CD4-positive, alpha-beta T cell treated with Interleukin-4 for 1 hour (primary cell): ENCODE measurements around the gene TMEM245.
A peak's percentile ranks its signal among the peaks of the same experiment; 100 is the strongest.

Experiments
- DNase-seq, 2 donors: peaks; one replicate each; pipeline ENCODE4 v3.0.0-alpha.2; 2020 to 2022

Gene TMEM245

GRCh38 chr9:109119439-109120203 lies at the start of gene TMEM245:
Gene TMEM245, minus strand, starts transcription at chr9:109119947. Its CDS starts 34 bp downstream, at chr9:109119913.
- DNase-seq, result peak; percentile 97 to 98

- no peak for DNase-seq
These were observed 48.4 kb upstream of the TMEM245 start for GRCh38 chr9:109168170-109168569.

- no peak for DNase-seq
These were observed 48.0 kb upstream of the TMEM245 start for GRCh38 chr9:109167716-109168115.

- DNase-seq, result no peak
These were observed 47.2 kb upstream of the TMEM245 start, which contains the start of gene FRRS1L for GRCh38 chr9:109166771-109167601. Gene FRRS1L, minus strand, starts transcription at chr9:109167249. Its CDS starts 111 bp downstream, at chr9:109167138.

GRCh38 chr9:109166171-109166770 lies 46.5 kb upstream of the TMEM245 start:
- DNase-seq, result no peak

- no peak for DNase-seq
These were observed 44.3 kb upstream of the TMEM245 start for GRCh38 chr9:109164042-109164441.

GRCh38 chr9:109163194-109163593 lies 43.4 kb upstream of the TMEM245 start:
- DNase-seq, result no peak

- no peak for DNase-seq
These were observed 42.9 kb upstream of the TMEM245 start for GRCh38 chr9:109162677-109163076.

GRCh38 chr9:109161471-109161870 lies 41.7 kb upstream of the TMEM245 start:
- no peak for DNase-seq

GRCh38 chr9:109159583-109159982 lies 39.8 kb upstream of the TMEM245 start:
- DNase-seq, result no peak

GRCh38 chr9:109158651-109159050 lies 38.9 kb upstream of the TMEM245 start:
- no peak for DNase-seq

- no peak for DNase-seq
These were observed 37.0 kb upstream of the TMEM245 start for GRCh38 chr9:109156708-109157107.

- no peak for DNase-seq
These were observed 31.3 kb upstream of the TMEM245 start for GRCh38 chr9:109150925-109151545.

GRCh38 chr9:109149722-109150121 lies 30.0 kb upstream of the TMEM245 start:
- no peak for DNase-seq

- DNase-seq, result no peak
These were observed 29.3 kb upstream of the TMEM245 start for GRCh38 chr9:109149089-109149488.

- no peak for DNase-seq
These were observed 25.3 kb upstream of the TMEM245 start for GRCh38 chr9:109145051-109145450.

GRCh38 chr9:109143881-109144562 lies 24.3 kb upstream of the TMEM245 start:
- peak in 1 of 2 donors; percentile 9 for DNase-seq

- no peak for DNase-seq
These were observed 21.6 kb upstream of the TMEM245 start for GRCh38 chr9:109141375-109141774.

GRCh38 chr9:109139851-109140250 lies 20.1 kb upstream of the TMEM245 start:
- no peak for DNase-seq

- DNase-seq, result no peak
These were observed 18.7 kb upstream of the TMEM245 start for GRCh38 chr9:109138421-109138820.

GRCh38 chr9:109134167-109134578 lies 14.4 kb upstream of the TMEM245 start:
- no peak for DNase-seq

GRCh38 chr9:109133533-109133932 lies 13.8 kb upstream of the TMEM245 start:
- DNase-seq, result no peak
